Measurements from ENCODE around the gene FLOT2.
"Not testable (repeated sequence)": the region's sequence is repeated elsewhere in the genome, so short reads cannot be mapped to it uniquely, and the experiment has no call there.

Gene FLOT2

DNA sequence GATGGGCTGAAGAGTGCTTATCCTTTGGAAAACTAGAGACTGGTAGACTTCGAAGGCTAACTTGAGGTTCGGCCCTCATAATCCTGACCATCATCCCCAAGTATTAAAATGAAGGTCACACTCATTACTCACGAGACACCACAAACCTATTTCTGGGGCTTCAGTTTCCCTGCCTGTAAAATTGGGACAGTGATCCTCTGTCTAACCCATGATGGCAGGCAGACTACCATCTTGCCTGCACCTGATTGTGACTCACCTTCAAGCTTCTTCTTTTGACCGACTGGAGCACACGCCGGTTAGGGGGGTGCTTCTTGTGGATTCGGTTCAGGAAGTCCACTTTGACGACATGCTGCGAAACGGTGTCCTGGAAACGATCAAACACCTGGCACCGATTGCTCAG is 19.5 kb upstream of the FLOT2 start:
- DNase-seq (ENCODE audit: low spot score): no peak

DNA sequence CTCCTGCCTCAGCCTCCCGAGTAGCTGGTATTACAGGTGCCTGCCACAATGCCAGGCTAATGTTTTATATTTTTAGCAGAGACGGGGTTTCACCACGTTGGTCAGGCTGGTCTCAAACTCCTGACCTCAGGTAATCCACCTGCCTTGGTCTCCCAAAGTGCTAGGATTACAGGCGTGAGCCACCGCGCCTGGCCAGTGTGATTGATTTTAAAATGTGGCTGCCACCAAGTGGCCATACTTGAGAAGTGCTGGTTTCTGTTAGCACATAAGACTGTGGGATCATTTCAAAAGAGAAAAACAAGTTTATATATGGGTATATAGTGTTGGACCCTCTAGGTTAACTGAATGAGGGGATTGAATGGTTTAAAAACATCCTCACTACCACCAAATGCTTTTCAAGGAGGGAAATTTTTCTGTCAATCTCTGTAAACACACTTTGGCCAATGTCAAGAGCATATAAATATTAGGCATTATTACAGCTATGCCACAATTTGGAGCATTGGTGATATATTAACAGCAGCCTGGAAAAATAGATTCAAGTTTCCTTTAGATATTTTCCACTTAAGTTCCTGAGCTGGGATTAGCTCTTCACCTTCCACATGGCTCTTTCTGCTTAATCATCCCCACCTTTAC is 18.9 kb upstream of the FLOT2 start:
- DNase-seq (ENCODE audit: low spot score): peak; percentile 51

DNA sequence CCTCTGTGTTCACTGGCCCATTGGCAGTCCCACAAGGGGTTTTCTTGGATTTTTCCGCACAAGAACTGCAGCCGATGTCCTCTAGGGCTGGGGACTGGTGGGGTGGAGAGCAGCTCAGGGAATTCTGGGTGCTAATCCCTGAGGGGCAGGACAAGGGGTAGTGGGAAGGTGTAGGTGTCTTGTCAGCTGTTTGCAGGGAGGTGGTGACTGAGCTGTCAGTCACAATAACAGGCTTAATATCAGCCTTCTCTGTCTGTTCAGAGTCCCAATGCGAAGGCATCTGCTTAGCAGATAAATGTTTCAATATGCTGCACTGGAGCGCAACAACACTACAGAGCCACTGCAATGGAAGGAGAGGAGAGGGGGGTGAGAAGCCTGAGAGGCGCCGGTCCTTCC is 15.4 kb upstream of the FLOT2 start:
- DNase-seq (ENCODE audit: low spot score): no peak

DNA sequence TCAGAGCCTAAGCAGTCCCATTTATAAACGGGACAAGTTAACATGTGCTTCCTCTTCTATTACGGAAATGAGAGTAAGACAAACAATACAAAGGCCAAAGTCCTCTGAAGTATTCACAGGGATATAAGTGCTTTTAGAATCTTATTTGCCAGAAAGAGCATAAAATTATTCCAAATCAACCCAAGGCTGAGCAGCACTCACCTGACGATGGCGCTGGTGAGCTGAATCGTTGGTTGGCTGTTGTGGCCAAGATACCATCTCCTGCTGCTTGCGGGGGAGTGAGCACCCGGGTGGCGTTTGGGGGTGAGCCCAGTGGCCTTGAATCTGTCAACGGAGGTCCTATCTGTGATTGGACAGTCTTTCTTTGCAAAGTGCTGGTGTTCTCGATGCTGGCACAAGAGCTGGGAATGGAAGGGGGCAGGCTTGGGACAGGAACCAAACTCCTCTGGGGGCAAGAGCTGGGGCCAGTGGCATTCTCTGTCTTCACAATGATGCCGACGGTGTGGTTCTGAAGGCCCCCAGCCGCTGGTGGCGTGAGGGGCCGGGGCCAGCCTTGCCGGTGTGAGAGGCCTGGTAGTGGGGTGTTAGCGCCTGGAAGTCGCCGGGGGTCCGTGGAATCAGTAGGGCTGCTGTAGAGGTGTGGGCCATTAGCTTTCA is 14.9 kb upstream of the FLOT2 start:
- DNase-seq (ENCODE audit: low spot score): no peak

DNA sequence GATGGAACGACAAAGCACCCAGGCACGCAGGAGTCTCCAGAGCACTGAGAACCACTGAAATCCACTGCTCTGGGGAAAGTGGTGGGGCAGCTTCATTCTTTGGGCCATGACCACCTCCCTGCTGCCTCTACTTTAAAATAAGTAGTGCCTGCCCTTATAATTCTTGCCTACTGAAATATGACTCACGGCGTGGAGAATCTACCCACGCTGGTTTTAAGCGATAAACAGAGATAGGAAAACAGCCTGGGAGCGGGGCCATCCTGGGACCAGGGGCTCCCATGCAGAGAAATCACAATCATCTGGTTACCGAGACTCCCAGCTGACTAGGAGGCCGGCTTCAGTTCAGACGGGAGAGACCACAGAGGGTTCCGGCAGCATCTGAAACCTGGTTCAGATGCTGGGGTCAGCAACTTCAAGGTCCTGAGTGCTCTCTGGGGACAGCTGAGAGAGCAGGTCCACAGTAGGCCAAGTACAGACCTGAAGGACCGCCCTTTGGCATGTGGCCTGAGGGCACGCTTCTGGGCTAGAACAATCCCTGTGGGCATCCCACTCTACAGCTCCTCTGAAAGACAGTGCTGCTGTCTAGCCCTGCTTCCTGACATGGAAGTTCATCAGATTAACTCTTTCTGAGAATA is 14.0 kb upstream of the FLOT2 start:
- no peak for DNase-seq (ENCODE audit: low spot score)

DNA sequence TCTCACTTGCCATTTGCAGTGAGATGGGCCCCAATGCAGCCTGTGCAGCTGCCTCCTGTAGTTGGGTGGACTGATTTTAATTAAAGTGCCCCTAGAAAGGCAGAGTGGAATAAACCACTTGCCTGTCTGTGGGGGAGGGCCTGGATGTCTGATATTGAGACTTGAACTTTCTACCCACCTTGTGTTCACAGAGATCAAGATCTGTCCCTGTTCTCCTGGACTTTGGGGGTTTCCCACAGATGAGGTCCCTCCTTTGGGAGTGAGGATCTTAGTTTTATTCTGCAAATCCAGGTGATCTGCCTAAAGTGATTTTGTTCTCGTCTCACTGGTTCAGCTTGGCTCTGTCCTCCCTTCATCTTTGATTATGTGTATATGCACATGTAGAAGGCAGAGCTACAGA is 13.0 kb upstream of the FLOT2 start:
- DNase-seq (ENCODE audit: low spot score): no peak

DNA sequence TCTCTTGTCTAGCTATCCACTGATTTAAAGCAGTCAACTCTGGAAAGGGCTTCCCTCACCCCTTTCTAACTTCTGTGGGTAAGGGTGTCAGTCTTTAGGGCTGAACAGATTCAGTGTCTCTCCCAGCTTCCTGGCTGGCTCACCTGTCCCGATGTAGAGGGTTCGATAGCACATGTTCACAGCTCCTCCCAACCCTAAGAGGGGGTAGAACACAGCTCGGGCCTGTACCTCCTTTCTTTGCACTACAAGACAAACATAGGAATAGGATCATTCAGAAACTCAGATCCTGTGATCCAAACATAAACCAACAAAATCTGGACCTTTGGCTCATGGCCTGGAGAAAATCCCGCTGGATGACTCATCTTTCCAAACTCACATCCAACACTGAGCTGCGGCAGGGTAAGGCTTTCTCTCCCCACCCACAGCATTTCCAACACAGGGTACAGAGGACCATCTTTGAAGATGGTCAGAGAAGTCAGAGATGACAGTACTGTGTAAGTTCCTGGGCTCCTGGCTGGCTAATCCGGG is 11.2 kb upstream of the FLOT2 start:
- no peak for DNase-seq (ENCODE audit: low spot score)

DNA sequence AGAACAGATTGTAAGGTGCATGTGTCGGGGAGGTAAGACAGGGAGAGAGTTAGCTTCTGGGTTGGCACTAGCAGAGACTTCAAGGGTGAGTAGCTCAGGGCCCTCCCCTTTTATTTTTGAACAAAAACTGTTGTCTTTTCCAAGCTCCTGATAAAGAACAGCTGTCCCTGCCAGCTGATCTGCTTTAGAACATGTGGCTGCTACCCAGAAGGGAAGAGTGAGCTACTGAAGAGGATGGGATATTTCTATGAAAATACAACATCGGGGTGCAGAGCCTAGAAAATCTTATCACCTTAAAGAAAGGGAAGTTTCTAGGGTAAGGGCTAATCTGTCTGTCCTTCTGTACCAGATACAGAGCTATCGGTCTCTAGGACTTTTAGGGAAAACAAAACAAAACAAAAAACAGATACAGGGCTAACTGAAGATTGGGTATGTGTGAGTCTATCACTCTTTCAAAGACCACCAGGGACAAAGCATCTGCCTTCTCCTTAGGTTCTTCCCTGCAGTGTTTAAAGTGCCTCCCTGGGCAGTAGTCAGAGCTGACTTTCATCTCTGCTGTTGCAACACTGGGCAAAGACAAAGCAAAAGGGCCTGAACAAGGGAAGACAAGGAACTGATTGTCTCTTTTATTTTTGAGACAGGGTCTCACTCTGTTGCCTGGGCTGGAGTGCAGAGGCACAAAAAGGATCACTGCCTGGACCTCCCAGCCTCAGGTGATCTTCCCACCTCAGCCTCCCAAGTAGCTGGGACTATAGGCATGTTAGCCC is 10.4 kb upstream of the FLOT2 start:
- no peak for DNase-seq (ENCODE audit: low spot score)

DNA sequence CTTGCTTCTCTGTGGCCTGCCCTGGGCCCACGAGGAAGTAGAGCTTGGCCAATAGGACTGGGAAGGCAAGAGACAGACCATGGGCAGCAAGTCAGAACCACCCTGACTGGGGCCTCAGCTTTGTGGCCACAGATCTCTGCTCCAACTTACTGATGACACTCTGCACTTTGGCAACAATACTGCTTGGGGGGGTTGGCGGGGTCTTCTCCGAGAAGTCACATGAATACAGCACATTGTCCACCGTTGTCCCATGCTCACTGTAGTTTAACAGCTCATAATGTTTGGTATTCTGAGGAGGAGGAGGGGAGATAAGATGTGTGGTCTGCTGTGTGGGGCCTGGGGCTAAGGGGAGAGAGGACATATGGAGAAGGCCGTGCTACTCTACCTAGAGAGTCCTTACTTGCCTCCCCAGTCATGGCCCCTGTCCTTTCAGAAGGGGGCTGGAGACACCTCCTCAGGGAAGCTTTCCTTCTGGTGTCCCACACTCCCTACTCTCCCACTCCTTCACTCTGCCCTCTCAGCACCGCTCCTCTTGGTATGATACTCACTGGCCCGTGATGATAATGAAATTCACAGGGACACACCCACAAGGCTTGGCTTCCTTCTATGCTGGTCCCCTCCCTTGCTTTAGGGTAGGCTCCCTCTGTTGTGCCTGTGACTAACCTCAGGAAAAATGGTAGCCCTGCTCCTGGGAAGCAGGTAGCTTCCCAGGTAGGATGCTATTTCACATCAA is 9.3 kb upstream of the FLOT2 start:
- DNase-seq (ENCODE audit: low spot score): no peak

DNA sequence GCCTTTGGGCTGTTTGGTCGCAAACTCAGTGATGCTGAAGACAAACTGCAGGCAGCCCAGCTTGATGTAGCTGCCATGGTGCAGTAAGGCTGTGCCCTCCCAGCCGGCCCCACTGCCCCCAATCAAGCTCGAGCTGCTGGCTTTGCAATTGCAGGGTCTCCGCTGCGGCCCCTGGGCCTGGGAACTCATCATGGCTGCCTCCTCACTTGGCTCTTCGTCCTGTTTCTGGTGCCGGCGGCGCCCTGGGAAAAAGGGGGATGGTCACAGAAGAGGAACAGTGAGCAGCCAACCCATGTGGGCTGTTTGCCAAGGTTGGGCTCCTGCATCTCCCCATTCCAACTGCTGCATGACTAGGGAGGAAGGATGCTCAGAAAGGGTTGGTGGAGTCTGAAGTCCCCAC is 8.7 kb upstream of the FLOT2 start:
- no peak for DNase-seq (ENCODE audit: low spot score)

DNA sequence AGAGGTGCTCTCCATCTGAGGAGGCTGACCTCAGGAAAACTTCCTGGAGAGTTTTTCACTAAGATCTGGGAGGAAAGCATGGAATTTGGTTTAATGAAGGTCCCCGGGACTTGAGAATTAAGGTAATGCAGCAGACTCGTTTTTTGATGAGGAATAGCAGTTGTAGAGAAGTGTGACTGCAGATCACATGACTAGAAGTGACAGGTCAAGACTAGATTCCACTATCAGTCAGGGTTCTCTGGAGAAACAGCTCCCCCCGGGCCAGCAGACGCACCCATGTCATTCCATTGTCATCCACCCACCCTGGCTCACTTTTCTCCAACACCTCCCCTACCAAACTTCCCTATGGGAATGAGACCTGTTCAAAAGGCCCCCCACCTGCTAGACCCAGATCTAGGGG is 7.3 kb upstream of the FLOT2 start:
- DNase-seq (ENCODE audit: low spot score): no peak

DNA sequence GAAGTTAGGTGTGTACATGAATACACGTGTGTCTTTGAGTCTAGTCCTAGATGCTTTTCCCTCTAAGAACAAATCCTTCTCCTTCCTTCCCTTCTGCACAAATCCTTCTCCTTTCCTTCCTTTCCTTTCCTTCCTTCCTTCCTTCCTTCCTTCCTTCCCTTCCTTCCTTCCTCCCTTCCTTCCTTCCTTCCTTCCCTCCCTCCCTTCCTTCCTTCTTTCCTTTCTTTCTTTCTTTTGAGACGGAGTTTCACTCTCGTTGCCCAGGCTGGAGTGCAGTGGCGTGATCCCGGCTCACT is 6.0 kb upstream of the FLOT2 start:
- not testable (repeated sequence) for DNase-seq (ENCODE audit: low spot score)

DNA sequence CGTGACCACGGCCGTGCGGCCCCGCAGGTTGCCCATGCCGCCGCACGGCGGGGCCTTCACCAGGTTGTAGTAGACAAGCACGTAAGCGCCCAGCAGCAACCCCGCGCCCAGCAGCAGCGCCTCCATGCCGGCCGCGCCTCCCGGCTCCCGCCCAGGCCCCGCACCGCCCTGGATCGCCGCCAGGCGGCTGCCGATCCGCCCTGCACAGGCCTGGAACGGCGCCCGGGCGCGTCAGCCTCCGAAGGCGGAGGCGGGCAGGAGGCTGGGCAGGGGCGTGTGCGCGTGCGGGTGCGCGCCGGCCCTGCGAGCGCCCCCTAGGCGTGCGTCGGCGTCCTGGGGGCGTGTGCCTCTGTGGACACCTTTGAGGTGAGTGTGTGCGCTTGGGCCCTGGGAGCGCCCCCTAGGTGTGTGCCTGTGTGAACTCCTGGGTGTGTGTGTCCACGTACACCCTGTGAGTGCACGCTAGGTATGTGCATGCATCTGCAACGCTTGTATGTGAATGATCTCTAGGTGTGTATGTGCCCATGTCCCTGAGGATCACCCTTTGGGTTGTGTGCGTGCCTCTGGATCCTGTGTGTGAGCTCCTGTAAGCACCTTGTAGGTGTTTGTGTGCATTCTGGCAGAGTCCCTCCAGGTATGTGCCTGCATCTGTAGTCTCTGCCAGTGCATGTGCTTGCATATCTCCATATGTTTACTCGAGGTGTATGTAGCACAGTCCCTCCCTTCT is 5.4 kb upstream of the FLOT2 start, which contains the start of gene DHRS13:
Gene DHRS13 (minus strand): TSS at position 261 of the 727 bp plus-strand sequence. CDS start 135 bp downstream, at position 126.
- peak; percentile 95 for DNase-seq (ENCODE audit: low spot score)

DNA sequence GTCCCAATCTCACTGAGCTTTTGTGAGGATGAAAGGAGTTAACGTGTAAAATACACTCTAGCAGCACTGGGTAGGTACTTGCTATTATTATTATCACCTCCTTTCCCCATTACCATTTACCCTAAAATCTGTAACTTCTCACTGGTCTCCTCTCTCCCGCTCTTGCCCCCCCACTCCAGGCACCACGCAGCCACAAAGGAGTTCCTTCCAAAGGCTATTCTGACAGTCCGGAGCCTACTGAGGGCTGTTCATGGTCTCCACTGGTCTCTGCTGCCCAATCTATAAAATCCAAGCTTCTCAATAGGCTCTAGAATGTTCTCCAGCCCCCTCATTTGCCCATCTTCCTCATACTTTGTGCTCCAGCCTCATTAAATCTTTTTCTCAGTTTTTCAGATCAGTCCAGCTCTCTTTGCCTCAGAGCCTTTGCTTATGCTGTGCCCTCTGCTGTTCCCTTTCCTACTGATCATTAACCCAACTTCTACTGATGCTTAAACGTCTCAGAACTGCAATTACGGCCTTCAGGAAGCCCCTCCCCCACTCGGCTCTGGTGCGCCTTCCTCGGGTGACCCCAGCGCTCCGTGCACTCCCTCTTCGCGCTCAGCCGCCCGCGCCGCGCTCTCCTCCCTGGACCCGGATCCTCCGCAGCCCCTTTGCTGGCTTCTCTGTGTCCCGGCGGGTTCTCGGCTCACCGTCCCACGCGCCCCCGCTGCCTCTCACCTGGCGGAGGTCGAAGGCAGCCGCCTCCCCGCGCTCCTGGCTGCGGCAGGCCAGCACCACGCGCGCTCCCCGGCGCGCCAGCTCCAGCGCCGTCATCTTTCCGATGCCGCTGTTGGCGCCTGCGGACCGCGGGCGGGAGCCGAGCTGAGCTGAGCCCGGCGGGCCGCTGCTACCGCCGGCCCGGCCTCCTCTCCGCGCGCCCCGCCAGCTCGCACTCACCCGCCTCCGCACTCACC is 4.6 kb upstream of the FLOT2 start:
- peak; percentile 70 for DNase-seq (ENCODE audit: low spot score)

DNA sequence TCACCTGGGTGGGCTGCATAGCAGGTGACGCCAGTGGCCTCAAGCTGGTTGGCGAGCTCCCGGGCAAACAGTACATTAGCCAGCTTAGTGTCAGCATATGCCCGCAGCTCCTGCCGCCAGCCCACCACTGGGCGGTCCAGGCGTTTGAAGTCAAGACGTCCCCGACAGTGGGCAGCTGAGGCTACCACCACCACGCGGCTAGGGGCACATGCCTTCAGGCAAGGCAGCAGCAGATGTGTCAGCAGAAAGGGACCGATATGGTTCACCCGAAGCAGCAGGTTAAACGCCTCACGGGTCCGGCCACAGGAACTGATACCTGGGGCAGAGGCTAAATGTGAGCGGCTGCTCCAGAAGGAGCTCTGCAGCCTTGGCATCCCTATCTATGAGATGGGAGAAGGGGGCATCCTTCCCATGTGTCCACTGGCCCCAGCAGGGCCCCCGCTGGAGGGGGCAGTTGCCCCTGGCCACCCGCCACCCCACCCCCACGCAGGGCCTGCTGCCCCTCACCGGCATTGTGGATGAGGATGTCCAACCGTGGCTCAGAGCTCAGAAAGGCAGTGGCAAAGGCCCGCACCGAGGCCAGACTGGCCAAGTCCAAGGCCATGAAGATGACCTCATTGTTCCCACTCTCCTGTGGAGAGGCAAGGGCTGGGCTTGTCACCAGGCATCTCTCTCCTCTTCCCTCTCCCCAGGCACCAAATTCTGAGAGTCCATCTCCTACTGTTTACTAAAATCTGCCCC is 3.6 kb upstream of the FLOT2 start:
- no peak for DNase-seq (ENCODE audit: low spot score)

DNA sequence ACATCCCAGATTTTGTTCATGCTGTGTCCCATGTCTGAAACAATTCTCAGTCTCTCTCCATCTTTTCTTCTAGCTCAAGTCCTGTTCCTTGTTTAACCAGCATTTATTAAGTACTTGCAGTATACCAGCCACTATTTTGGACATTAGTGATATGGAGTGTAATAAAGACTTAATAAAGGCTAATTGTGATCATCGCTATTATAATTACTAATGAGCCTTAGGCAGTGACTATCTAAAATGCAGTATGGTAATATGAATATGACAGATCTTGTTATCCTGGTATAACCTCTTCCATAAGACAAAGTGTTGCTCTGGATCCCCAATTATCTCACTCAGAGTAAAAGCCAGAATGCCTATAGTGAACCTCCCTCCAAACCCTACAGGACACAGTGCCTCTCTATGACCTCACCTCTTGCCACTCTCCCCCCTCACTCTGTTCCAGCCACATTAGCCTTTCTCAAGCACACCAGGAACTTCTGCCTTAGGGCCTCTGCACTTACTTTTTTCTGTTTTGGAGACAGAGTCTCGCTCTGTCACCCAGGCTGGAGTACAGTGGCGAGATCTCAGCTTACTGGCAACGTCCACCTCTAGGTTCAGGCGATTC is 1.8 kb upstream of the FLOT2 start:
- DNase-seq (ENCODE audit: low spot score): no peak

DNA sequence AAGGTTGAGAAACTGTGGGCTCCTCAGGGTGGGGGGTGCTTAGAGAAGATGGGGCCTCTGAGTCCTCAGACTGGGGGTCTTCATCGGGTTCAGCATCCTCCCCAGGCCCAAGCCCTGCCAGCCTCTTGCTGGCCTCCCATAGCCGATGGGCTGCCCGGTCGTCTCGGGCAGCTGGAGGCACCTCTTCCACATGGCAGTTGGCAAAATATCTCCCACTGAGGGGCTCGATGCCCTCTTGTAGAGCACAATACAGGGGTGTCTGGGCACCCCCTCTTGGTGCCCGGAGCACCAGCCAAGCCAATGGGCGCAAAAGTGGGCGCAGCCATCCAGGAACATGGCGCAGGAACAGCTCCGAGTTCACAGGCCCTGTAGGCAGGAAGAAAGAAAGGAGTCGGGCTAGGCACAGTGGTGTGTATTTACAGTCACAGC is 1.0 kb upstream of the FLOT2 start:
- no peak for DNase-seq (ENCODE audit: low spot score)

DNA sequence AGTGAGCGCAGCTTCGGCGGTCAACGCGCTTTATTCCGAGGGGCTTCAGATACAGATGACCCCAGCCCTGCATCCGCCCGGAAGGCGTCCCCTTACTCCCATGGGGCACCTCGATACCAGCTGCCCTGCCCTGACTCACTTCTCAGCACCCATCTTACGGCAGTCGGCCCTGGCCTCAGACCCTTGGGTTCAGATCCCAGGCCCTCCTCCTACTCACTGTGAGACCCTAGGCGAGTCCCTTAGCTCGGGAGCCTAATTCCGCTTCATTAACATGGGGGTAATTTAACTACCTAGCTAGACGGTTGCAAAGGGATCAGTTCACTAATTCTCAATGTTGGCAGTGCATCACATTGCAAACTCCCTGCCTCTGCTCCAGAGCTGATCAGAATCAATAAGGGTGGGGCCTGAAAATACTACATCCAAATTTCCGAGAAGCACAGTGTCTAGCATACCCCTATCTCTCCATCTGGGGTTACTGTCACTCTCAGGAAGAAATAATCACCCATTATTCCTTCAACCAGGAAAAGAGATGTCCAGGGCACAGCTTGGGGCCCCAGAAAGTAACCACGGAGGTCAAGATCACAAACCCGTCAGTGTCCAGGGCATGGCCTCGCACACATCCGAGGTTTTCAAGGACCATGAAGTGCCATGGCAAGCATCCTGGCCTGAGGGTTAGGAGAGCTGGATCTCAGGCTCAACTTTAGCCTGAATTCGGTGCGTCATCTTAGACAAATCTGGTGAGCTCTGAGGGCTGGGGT is 415 bp upstream of the FLOT2 start:
- peak; percentile 69 for DNase-seq (ENCODE audit: low spot score)
